Measurements from ENCODE around the gene ASTN2. TPM values are rescaled to one million over a fixed set of nuclear protein-coding genes. Genes with fewer than 3 reads are reported as not detected.

The ASTN2 gene
- total and polyA plus RNA-seq, 7 donors = 0.60 to 7.5 (median 2.2) TPM

GRCh38 chr9:117014061-117014460 is 400.8 kb downstream of the ASTN2 start:
- no peak overlapping the region for H3K4me3 ChIP-seq
- H3K36me3 ChIP-seq = no peaks in the 10 kb centered on the region
- no peak overlapping the region for H3K27ac ChIP-seq
- no peak for TF ChIP-seq CTCF (IDR thresholded peaks at IDR 0.05)
- no peak for TF ChIP-seq EP300 (IDR thresholded peaks at IDR 0.05)
- TF ChIP-seq POLR2A (IDR thresholded peaks at IDR 0.05) = no peak
- TF ChIP-seq POLR2AphosphoS5 (IDR thresholded peaks at IDR 0.05) = no peak
- H3K4me1 ChIP-seq = no peaks in the 10 kb centered on the region
- H3K27me3 ChIP-seq = no peaks in the 10 kb centered on the region
- DNase-seq = no peak
- intact Hi-C loops (cut with DNase I) = no loop called here
- H3K9me3 ChIP-seq = no peaks in the 10 kb centered on the region
- 76 to 80% methylated on average over 4 of the region's 4 CpGs for WGBS, 2 donors

GRCh38 chr9:117013440-117013995 is 401.3 kb downstream of the ASTN2 start:
- TF ChIP-seq POLR2AphosphoS5 (IDR thresholded peaks at IDR 0.05) (no peak), CTCF (IDR thresholded peaks at IDR 0.05) (no peak), EP300 (IDR thresholded peaks at IDR 0.05) (no peak), POLR2A (IDR thresholded peaks at IDR 0.05) (no peak)
- H3K4me3 ChIP-seq = no peak overlapping the region
- H3K4me1 ChIP-seq = no peaks in the 10 kb centered on the region
- H3K27ac ChIP-seq = no peak overlapping the region
- H3K36me3 ChIP-seq = no peaks in the 10 kb centered on the region
- H3K9me3 ChIP-seq = no peaks in the 10 kb centered on the region
- WGBS, 2 donors = 79 to 83% methylated on average over 4 of the region's 4 CpGs
- intact Hi-C loops (cut with DNase I) = no loop called here
- no peak for DNase-seq
- no peaks in the 10 kb centered on the region for H3K27me3 ChIP-seq

GRCh38 chr9:117010061-117010460 is 404.8 kb downstream of the ASTN2 start:
- intact Hi-C loops (cut with DNase I) = no loop called here
- TF ChIP-seq POLR2A (IDR thresholded peaks at IDR 0.05) (no peak), POLR2AphosphoS5 (IDR thresholded peaks at IDR 0.05) (no peak), EP300 (IDR thresholded peaks at IDR 0.05) (no peak)

GRCh38 chr9:117008876-117009275 is 406.0 kb downstream of the ASTN2 start:
- intact Hi-C loops (cut with DNase I) = no loop called here

More at GRCh38 chr9:117010061-117010460, 404.8 kb downstream of the ASTN2 start:
- no peak overlapping the region for H3K27ac ChIP-seq
- H3K4me1 ChIP-seq = no peaks in the 10 kb centered on the region
- no peaks in the 10 kb centered on the region for H3K27me3 ChIP-seq
- H3K9me3 ChIP-seq = no peaks in the 10 kb centered on the region
- no peaks in the 10 kb centered on the region for H3K36me3 ChIP-seq
- no peak for DNase-seq
- no peak overlapping the region for H3K4me3 ChIP-seq

GRCh38 chr9:117008461-117008860 is 406.4 kb downstream of the ASTN2 start:
- TF ChIP-seq EP300 (IDR thresholded peaks at IDR 0.05) (no peak), POLR2AphosphoS5 (IDR thresholded peaks at IDR 0.05) (no peak), CTCF (IDR thresholded peaks at IDR 0.05) (no peak), POLR2A (IDR thresholded peaks at IDR 0.05) (no peak)
- Histone ChIP-seq H3K27me3 (no peaks in the 10 kb centered on the region), H3K9me3 (no peaks in the 10 kb centered on the region), H3K27ac (no peak overlapping the region), H3K36me3 (no peaks in the 10 kb centered on the region), H3K4me1 (no peaks in the 10 kb centered on the region), H3K4me3 (no peak overlapping the region)
- intact Hi-C loops (cut with DNase I) = no loop called here
- DNase-seq = no peak

More at GRCh38 chr9:117008876-117009275, 406.0 kb downstream of the ASTN2 start:
- DNase-seq = no peak
- Histone ChIP-seq H3K36me3 (no peaks in the 10 kb centered on the region), H3K4me1 (no peaks in the 10 kb centered on the region), H3K4me3 (no peak overlapping the region), H3K27me3 (no peaks in the 10 kb centered on the region), H3K27ac (no peak overlapping the region), H3K9me3 (no peaks in the 10 kb centered on the region)
- 81 to 85% methylated on average over 2 of the region's 2 CpGs for WGBS, 2 donors
- TF ChIP-seq EP300 (IDR thresholded peaks at IDR 0.05) (no peak), CTCF (IDR thresholded peaks at IDR 0.05) (no peak), POLR2AphosphoS5 (IDR thresholded peaks at IDR 0.05) (no peak), POLR2A (IDR thresholded peaks at IDR 0.05) (no peak)

All from sigmoid colon (tissue), 7 donors.